ENCODE results near the gene ARHGAP27.

Gene ARHGAP27

DNA sequence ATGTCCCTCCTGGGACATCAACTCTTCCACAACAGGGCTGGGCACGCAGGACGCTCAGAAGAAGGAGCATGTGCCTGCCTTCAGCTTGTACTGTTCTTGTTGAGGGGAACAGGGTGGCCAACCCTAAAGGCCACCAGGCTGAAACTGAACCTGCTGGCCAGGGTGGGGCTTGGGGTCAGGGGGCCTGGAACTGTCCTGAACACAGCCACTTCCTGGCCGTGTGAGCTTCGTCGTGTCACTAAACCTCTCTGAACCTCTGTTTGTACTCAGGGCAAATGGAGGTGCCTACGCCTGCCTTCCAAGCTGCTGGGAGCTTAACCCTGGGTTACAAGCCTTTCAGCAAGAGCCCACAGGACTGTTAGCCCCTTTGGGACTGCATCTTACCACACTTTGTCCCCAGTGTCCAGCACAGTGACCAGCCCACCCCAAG, 6.7 kb downstream of the ARHGAP27 start:
- TF ChIP-seq ZNF274 (IDR thresholded peaks at IDR 0.05; ENCODE audit: low read depth, low read length): no peak

DNA sequence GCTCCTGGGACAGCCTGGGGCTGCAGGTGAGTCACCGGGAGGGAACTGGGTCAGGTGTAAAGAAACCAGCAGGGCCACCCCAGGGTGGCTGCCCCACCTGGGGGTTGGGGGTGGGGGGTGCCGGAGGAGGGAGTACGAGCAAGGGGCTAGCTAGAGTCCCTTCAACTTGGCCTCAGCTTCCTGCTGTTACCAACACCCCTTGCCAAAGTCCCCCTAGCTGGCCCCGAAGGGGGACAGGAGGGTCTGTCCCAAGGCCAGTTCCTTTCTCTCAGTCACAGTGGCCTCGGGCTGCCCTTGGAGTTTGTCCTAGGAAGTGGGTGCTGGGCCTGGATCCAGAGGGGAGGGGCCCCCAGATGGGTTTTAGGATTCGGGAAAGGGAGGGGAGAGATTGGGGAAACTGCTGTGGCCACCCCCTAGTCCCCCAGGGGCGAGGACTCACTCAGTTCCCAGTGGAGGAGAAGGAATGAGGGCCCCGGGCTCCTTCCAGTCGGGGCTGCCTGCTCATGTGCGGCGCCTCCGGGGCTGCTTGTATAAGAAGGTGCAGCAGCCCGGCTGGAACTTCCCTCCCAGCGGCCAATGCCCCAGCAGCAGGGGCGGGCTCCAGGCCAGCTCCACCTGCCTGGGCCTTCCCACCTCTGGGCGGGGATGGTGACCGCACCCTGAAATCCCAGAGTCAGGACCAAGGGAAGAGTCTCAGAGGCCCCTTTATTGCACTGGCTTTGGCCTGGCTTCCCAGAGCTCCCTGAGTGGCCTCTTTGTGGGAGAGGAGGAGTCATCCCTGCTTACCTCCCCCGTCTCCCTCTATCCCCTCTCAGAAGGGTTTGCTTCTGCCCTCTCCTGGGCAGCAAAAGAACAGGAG, 7.3 kb downstream of the ARHGAP27 start:
- no peak for TF ChIP-seq ZNF274 (IDR thresholded peaks at IDR 0.05; ENCODE audit: low read depth, low read length)
- H3K4me3 ChIP-seq (ENCODE audit: low read length): no peak overlapping the region

More for the DNA sequence above, 6.7 kb downstream of the ARHGAP27 start:
- H3K4me3 ChIP-seq (ENCODE audit: low read length): no peak overlapping the region

DNA sequence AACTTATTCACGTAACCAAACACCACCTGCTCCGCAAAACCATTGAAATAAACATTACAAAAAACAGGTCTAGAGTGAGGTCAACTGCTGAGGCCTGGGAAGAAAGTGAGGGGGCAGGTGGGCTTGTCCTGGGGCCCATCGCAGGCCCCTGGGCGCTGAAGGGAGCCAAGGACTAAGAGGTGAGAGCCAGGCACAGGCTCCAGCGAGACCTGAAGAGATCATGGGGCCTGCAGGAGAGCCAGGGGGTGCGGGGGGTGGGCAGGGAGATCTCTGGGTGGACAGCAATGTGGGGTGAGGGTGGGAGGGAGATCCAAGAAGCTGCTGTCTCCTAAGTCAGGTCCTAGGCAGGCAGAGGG, 7.9 kb downstream of the ARHGAP27 start:
- no peak for TF ChIP-seq ZNF274 (IDR thresholded peaks at IDR 0.05; ENCODE audit: low read depth, low read length)
- no peak overlapping the region for H3K4me3 ChIP-seq (ENCODE audit: low read length)

DNA sequence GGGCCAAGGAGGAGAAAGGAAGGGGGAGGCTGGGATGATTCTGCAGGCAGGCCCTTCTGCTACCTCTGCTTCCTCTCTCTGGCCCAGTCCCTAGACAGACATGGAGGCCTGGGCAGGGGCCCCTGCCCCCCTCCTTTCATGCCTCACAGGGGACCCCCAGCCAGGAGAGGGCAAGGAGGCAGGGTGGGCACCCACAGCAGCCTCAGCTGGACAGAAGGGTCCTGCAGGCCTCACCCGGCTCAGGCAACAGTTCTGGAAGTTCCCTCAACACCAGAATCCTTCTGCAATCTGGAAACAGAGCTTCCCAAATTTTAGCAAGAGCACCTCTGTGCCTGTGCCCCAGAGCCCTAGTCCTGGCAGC, 8.7 kb downstream of the ARHGAP27 start:
- H3K4me3 ChIP-seq (ENCODE audit: low read length): no peak overlapping the region
- no peak for TF ChIP-seq ZNF274 (IDR thresholded peaks at IDR 0.05; ENCODE audit: low read depth, low read length)

DNA sequence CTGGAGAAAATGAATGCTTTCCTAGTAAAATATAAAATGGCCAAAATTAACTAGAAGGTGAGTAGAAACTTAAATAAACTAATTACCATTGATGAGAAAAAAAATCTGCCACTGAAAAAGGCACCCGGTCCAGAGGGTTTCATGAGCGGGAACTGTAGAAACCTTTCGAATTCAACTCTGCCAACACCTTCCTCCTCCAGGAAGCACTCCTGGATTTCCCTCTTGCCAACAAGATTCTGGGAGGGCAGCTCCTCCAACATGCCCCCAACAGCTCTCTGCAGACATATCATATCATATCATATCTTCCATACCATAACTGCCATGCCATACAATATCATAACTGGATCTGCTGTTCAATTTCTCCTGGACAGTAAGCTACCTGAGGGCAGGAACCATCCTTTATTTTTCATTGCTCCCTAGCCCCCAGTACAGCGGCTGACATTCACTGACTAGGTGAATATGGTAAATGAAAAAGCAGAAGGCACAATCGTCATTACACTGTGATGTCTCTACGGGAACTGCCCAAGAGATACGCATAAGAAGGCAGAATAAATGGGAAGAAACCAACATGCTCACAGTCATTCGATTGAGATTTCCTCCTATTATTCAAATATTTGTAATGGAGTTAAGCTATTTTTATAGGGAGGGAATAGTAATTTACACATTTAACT, 9.2 kb downstream of the ARHGAP27 start:
- H3K4me3 ChIP-seq (ENCODE audit: low read length): no peak overlapping the region
- no peak for TF ChIP-seq ZNF274 (IDR thresholded peaks at IDR 0.05; ENCODE audit: low read depth, low read length)

DNA sequence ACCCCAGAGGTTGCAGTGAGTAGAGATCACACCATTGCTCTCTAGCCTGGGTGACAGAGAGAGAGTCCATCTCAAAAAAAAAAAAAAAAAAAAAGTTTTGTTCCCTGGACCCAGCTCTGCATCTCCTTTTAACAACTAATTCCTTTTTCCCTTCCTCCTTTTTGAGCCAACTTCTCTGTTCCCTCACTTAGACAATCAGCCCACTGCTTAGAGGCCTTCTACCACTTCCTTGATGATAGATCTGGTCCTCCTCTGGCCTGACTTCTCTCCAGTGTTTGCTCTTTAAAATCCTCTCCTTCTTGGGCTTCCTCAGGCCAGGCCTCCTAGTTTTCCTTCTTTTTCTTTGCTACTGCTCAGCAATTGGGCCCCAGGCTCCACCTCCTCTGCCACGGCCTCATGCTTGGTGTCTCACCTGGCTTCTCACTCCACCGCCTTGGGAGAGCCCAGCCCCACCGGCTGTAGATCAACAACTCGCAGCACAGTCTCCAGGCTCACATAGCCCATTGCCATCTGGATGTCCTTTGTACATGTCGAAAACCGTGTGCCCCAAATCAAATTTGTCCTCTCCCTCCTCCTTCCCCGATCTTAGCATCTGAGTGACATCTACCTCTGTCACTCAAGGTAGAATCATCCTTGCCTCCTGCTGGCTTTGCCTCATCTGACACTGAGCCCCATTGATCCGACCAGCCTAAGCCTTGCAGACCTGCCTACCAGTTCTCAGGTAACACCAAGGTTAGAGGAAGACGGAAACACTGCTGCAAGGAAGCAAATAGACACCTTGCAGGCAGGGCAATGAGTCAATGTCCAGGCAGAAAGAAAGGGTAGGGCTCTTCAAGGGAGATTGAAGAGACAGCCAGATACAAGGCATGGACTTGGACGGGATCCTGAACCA, 17.4 kb downstream of the ARHGAP27 start:
- no peak overlapping the region for H3K4me3 ChIP-seq (ENCODE audit: low read length)
- TF ChIP-seq ZNF274 (IDR thresholded peaks at IDR 0.05; ENCODE audit: low read depth, low read length): no peak

DNA sequence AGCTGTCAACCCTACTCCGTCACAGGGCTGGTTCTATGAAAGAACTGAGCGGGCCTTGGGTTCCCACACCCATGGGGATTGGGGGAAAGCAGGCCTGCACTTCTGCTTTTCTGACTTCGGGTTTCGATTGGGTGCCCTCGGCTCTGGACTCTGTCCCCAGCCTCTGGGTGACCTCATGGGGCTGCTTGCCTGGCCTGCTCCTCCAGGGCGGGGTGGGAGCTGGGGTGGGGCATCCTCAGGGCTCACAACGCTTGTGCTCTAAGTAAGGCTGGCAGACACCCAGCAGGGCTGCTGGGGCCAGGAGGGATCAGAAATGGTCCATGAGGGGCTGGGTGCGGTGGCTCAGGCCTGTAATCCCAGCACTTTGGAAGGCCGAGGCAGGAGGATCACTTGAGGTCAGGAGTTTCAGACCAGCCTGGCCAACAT, 19.2 kb downstream of the ARHGAP27 start:
- TF ChIP-seq ZNF274 (IDR thresholded peaks at IDR 0.05; ENCODE audit: low read depth, low read length): no peak
- H3K4me3 ChIP-seq (ENCODE audit: low read length): no peak overlapping the region

DNA sequence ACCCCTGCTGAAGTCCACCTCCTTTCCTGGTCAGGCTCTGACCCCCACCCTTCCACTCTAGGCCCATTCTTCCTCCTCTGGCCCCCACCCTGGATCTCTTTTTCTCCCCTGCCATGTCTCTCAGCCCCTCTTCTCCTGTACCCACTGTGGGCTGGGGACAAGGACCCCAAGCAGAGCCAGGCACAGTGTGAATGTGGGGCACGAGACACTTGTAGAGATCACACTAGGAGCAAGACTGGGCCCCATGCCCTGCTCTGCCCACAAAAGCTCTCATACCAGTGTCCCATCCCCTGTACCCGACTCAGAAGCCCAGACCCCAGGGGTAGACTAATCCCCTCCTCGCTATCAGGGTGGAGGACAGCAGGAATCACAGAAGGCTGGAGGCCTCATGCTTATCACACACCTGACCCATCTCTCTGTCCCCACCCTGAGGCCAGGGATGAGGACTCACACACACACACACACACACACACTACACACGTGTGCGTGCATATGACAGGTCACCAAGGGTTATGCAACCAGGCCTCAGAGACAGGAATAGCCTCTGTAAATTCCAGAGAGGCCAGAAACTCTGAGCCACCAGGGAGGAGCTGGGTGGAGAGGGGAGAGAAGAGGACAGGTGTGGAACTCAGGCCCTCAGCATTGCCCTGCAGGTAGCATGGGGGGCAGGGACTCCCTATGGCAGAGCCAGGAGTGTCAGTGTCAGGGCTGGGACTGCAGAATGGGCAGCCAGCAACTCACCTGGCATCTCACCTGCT, 21.1 kb downstream of the ARHGAP27 start:
- TF ChIP-seq ZNF274 (IDR thresholded peaks at IDR 0.05; ENCODE audit: low read depth, low read length): no peak
- H3K4me3 ChIP-seq (ENCODE audit: low read length): no peak overlapping the region

DNA sequence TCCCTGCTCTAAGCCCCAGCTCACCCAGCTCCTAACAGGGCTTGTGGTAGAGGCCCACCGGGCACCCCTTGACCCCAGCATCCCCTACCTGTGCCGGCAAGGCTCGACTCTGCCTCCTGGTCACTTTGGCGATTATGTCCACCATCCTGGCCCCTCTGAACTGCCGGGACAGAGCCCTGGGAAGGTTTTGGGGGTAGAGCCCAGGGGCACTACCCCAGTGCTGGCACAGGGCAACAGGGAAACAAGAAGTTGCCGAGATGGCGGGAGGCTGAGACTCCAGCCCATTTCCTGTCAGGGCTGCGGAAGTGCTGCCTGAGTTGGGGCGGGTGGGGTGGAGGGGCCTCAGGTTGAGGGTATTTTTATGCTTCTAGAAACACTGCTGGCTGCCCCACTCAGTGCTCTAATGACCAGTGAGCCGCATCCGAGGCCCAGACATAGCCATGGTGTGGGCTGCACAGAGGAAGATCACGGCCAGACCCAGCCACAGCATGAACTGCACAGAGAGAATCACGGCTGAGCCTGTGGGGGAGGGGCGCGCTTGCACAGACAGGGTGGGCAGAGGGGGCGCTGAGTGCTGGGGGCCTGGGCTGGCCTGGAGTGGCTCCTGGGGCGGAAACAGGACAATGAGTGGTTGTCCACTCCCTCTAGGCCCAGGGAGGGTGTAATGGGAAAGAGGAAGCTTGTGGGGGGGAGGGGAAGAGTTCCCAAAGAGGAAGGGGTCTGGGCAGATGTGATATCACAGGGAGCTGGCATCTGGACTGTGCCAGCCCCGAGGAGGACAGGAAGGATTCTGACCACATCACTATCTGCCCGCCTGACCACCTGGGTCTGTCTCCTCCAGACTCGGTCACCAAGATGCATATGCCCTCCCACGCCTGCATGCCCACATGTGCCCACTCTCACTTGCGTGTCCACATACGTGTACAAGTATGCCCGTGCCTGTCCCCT, 22.3 kb downstream of the ARHGAP27 start:
- no peak for TF ChIP-seq ZNF274 (IDR thresholded peaks at IDR 0.05; ENCODE audit: low read depth, low read length)
- peak overlapping the region; percentile 82 for H3K4me3 ChIP-seq (ENCODE audit: low read length)

DNA sequence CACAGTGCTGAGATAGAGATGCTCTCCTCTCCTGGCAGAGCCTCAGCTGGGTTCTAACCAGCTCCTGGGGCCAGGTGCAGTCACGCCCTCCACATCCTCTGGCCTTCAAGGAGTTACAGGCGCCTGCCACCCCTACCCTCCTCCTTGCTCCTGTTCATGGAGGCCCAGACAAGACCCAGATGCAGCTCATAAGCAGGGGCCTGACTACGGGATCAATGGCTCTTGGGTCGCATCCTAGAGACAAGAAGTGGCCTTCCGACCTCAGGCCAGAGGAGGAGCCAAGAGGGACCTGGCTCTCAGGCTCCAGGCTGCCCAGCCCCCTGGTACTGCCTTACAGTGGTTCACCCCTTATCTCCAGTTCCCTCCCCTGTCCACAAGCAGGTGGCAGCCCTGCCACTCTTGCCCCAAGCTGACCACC, 23.0 kb downstream of the ARHGAP27 start:
- no peak for TF ChIP-seq ZNF274 (IDR thresholded peaks at IDR 0.05; ENCODE audit: low read depth, low read length)
- peak overlapping the region; percentile 82 for H3K4me3 ChIP-seq (ENCODE audit: low read length)

DNA sequence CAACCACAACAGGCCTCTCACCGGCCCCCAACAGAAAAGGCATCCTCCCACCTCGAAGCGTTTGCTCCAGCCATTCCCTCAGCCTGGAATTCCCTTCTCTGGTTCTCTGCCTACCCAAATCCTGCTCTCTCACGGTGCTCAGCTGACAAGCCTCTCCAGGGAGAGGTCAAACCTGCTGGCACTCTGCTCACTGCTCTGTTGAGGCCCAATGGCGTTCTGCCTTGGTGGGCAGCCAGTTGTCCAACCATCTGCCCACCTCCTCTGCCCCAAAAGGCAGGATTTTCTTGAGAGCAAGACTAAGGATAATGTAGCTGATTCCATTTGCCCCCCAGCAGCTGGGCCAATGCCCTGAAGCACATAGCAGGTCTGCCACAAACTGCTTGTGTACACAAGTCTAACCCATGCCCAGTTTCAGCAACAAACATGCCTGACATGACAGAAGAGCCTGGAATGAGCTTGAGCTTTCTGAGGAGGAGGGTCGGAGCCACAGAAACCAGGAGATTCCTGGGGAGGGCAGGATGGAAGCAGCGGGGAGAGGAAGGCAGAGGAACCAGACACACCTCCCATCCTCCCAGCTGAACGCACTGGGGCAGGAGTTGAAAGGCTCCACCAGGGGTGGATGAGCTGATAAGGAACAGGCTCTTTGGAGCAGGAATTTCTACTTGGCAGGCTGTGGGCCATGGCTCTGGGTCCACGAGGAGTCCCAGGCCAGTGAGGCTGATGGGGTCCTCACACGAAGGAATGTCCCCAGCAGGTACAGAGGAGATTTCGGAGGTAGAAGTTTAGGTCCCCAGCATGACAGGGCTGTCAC, 23.9 kb downstream of the ARHGAP27 start:
- peak overlapping the region; percentile 82; the same call in 1 of the 2 replicates for H3K4me3 ChIP-seq (ENCODE audit: low read length)
- no peak for TF ChIP-seq ZNF274 (IDR thresholded peaks at IDR 0.05; ENCODE audit: low read depth, low read length)

DNA sequence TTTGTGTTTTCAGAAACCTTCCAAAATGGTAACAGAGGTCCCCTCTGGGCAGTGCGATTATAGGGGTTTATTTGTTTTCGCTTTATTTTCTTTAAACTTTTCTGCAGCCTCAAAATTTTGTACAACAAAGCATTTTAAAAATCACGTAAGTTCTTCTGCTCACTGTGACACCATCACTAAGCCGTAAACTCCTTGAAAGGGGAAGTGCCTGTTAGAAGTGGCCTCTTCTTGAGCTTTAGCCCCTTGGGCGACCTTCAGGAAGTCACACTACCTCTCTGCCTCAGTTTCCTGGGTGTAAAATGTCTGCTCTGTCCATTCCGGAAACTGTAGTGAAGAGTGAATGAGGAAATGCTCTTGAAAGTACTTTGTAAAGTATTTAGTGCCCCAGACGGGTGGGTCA, 26.6 kb downstream of the ARHGAP27 start:
- no peak for TF ChIP-seq ZNF274 (IDR thresholded peaks at IDR 0.05; ENCODE audit: low read depth, low read length)
- H3K4me3 ChIP-seq (ENCODE audit: low read length): no peak overlapping the region
